Ramos (cell line): ENCODE results near the gene TRPM2.

Source experiments
- in situ Hi-C: fragments of 300-500 bp; cut with MboI; formaldehyde crosslinking; loops from one replicate; pipeline ENCODE4 v1.14.3; 2022; ENCODE audit warnings: low sequenced_read_pairs; ENCODE audit not compliant: unreplicated experiment

Gene TRPM2

DNA sequence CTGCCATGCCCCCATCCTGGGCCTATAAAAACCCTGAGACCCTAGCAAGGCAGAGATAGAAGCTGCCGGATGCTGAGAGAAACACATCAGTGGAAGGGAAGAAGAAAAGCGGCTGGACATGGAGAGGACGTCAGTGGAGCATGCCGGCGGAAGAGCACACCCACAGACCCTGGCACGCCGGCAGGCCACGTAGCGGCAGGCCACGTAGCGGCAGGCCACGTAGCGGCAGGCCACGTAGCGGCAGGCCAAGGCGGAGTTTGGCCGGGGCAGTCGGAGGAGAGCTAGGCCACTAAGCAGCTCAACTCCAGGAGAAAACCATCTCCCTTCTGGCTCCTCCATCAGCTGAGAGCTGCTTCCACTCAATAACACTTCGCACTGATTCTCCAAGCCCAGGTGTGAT lies 137.0 kb downstream of the TRPM2 start:
- in situ Hi-C loops = no loop called here

DNA sequence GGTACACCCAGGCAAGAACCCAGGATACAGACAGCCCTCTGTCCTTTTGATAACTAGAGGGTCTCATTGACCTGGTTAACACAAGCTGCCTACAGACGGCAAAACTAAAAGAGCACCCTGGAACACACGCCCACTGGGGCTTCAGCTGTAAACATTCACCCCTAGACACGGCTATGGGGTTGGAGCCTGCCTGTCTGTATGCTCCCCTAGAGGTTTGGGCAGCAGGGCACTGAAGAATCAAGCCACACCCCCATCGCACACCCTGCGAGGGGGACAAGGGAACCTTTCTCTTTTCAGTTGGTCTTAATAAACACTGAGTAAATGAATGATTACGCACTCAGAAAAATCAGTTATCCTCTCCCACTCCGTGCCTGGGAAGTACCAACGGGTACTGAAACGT lies 137.4 kb downstream of the TRPM2 start:
- in situ Hi-C loops = no loop called here
